Measurements from ENCODE around the gene ITK. TPM values are rescaled to one million over a fixed set of nuclear protein-coding genes. Genes with fewer than 3 reads are reported as not detected.
A peak's percentile ranks its signal among the peaks of the same experiment; 100 is the strongest.

ITK gene
- total and polyA plus RNA-seq, 4 donors: 0.06 to 0.51 (median 0.45) TPM

DNA sequence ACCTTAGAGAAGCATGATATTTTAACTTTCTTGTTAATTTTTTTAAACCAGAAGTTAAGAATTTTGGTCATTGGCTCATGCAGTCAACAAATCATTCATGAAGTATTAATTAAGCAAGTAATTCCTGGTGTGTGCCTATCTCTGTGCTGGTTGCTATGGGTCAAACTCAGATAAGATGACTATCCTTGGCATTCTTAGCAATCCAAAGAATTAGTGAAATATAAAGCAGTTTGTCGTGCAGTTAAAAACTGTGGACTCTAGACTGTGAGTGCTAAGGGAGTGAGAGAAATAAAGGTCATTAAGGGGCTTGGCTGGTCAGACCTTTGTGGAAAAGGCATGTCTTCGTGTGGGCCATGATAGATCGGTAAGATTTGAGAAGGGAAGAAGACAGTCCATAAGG is 90.1 kb downstream of the ITK start:
- Histone ChIP-seq H3K36me3 (ENCODE audit: control insufficient read depth, insufficient read depth, low read length) (no peaks in the 10 kb centered on the region), H3K4me1 (ENCODE audit: control insufficient read depth, insufficient read depth, low read length) (peaks cover 31% of the 10 kb centered on the region), H3K9me3 (ENCODE audit: control insufficient read depth, insufficient read depth, low read length) (no peaks in the 10 kb centered on the region), H3K27me3 (ENCODE audit: control insufficient read depth, insufficient read depth, low read length) (no peaks in the 10 kb centered on the region), H3K27ac (ENCODE audit: low read depth, low read length) (no peak overlapping the region), H3K4me3 (ENCODE audit: low read depth, low read length) (no peak overlapping the region)
- 98% methylated on average over 3 of the region's 3 CpGs for WGBS (ENCODE audit: insufficient coverage)
- no peak for DNase-seq (ENCODE audit: low read depth in 4 of 6, low spot score in 6 of 6)

DNA sequence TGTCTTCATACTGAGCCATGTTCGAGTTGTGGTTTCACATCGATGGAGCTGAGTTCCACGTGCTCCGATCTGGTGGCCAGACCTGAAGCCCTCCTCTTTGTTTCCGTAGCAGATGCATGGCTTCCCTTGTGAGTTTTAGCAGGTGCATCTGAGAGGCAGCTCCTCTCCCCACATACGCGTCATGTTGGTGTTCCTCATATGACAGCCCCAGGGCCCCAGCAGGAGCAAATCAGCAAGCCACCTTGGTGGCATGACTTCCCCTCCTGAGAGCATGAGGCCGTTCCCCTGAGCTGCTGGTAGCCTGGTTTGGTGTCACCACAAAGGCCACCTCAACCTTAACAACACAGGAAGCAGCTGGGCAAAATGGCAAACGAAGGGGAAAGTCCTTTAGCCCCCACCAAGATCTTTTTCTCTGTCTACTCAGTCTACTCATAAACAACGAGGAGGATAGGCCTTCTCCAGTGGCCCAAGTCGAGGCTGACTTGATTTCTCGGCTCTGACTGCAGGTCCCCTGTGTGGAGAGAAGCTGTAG is 91.2 kb downstream of the ITK start:
- H3K27me3 ChIP-seq (ENCODE audit: control insufficient read depth, insufficient read depth, low read length): no peaks in the 10 kb centered on the region
- H3K4me3 ChIP-seq (ENCODE audit: low read depth, low read length): no peak overlapping the region
- H3K9me3 ChIP-seq (ENCODE audit: control insufficient read depth, insufficient read depth, low read length): no peaks in the 10 kb centered on the region
- no peak for DNase-seq (ENCODE audit: low read depth in 4 of 6, low spot score in 6 of 6)
- no peak overlapping the region for H3K27ac ChIP-seq (ENCODE audit: low read depth, low read length)
- 87% methylated on average over 11 of the region's 12 CpGs for WGBS (ENCODE audit: insufficient coverage)
- H3K4me1 ChIP-seq (ENCODE audit: control insufficient read depth, insufficient read depth, low read length): peaks cover 27% of the 10 kb centered on the region
- no peaks in the 10 kb centered on the region for H3K36me3 ChIP-seq (ENCODE audit: control insufficient read depth, insufficient read depth, low read length)

DNA sequence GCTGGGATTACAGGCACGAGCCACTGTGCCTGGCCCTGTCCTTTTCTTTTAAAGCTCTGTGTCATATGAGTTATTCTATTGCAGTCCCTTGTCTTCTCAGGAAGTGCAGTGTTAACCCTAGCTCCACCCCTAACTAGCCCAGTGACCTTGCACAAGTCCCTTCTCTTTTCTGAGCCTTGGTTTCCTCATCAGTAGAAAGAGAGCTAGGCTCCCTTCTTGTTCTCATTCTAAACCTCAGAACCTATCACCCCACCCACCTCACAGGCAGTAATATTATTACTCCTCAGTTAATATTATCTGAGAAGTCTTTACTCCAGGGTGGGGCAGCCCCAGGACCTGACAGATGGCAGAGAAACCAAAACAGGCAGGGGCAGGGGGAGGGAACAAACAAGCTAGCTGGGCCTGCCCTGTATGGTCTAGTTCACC is 92.5 kb downstream of the ITK start:
- Histone ChIP-seq H3K9me3 (ENCODE audit: control insufficient read depth, insufficient read depth, low read length) (no peaks in the 10 kb centered on the region), H3K4me3 (ENCODE audit: low read depth, low read length) (no peak overlapping the region), H3K4me1 (ENCODE audit: control insufficient read depth, insufficient read depth, low read length) (peaks cover 14% of the 10 kb centered on the region), H3K36me3 (ENCODE audit: control insufficient read depth, insufficient read depth, low read length) (no peaks in the 10 kb centered on the region), H3K27me3 (ENCODE audit: control insufficient read depth, insufficient read depth, low read length) (no peaks in the 10 kb centered on the region), H3K27ac (ENCODE audit: low read depth, low read length) (no peak overlapping the region)
- WGBS (ENCODE audit: insufficient coverage): 71% methylated on average over 1 of the region's 1 CpG
- DNase-seq (ENCODE audit: low read depth in 4 of 6, low spot score in 6 of 6): no peak

DNA sequence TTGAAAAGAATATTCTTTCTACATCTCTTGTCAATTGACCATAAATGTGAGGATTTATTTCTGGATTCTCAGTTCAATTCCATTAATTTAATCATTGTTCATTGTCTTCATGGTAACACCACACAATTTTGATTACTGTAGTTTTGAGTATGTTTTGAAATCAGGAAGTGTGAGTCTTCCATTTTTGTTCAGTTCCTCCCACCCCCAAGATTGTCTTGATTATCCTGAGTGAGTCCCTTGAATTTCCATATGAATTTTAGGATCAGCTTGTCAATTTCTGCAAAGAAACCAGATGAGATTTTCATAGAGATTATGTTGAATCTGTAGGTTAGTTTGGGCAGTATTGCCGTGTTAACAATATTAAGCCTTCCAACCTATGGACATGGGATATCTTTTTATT is 94.8 kb downstream of the ITK start:
- Histone ChIP-seq H3K4me1 (ENCODE audit: control insufficient read depth, insufficient read depth, low read length) (peaks cover 4% of the 10 kb centered on the region), H3K27ac (ENCODE audit: low read depth, low read length) (no peak overlapping the region), H3K27me3 (ENCODE audit: control insufficient read depth, insufficient read depth, low read length) (no peaks in the 10 kb centered on the region), H3K36me3 (ENCODE audit: control insufficient read depth, insufficient read depth, low read length) (no peaks in the 10 kb centered on the region), H3K4me3 (ENCODE audit: low read depth, low read length) (no peak overlapping the region), H3K9me3 (ENCODE audit: control insufficient read depth, insufficient read depth, low read length) (no peaks in the 10 kb centered on the region)
- DNase-seq (ENCODE audit: low read depth in 4 of 6, low spot score in 6 of 6): no peak
- no CpG with 5 or more reads among the region's 1 CpG for WGBS (ENCODE audit: insufficient coverage)

DNA sequence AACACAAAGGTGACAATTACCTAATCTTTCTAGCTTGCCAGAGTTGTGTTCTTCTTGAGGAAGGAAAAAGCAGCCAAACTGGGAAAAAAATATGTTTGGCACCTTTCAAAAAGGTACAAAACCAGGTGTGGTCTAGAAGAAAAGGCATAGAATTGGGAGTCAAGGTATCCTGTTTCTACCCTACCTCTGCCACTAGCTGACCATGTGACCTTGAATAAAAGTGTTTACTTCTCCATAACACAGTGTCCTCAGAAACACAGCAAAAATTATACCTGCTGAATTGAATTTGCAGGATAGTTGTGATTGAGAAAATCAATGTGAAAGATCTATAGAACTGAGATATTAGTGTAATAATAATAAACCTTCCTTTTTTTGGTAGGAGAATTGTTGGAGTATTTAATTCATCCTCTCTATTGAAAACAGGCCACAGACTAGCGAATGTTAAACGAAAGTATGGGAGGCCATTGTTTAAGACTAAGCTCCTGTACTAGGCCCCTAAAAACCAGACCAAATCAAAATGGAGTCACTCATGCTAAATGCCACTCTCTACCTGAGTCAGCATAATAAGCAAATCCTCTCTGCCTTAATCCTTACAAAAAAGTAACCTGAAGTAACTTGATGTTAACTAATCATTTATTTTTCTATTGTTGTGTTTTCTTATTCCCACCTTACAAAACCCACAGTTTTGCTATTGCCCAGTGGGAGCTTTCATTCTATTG is 97.8 kb downstream of the ITK start:
- Histone ChIP-seq H3K27ac (ENCODE audit: low read depth, low read length) (no peak overlapping the region), H3K4me3 (ENCODE audit: low read depth, low read length) (no peak overlapping the region), H3K27me3 (ENCODE audit: control insufficient read depth, insufficient read depth, low read length) (no peaks in the 10 kb centered on the region), H3K4me1 (ENCODE audit: control insufficient read depth, insufficient read depth, low read length) (no peaks in the 10 kb centered on the region), H3K36me3 (ENCODE audit: control insufficient read depth, insufficient read depth, low read length) (no peaks in the 10 kb centered on the region), H3K9me3 (ENCODE audit: control insufficient read depth, insufficient read depth, low read length) (no peaks in the 10 kb centered on the region)
- WGBS (ENCODE audit: insufficient coverage): no CpG with 5 or more reads among the region's 2 CpGs
- no peak for DNase-seq (ENCODE audit: low read depth in 4 of 6, low spot score in 6 of 6)

DNA sequence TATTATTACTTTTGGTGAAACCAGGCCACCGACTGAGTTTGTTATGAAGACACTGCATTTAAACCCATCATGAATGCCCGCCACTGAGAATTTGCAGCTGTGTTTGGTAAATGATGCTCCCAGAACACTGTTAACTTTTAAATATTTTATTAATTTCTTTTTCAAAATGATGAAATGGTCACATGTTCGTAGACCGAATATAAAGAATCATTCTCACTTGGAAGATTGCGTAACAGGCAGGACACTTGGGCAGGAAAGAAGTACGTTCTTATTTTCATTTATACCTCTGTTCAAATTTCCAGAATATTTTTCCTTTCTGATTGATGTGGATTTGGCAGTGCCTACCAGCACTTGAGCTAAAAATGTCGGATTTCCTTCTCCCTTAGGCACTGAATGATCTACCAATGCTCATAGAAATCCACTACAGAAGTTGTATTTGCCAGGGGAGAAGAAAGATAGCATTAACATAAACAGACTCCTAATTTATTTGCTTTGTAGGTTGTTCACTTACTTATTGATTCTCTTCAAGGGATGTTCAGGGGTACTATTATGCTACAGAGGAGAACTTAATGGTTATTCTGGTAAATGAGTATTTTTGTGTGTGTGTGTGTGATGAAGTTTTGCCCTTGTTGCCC is 99.1 kb downstream of the ITK start:
- WGBS (ENCODE audit: insufficient coverage): no CpG with 5 or more reads among the region's 7 CpGs
- H3K4me3 ChIP-seq (ENCODE audit: low read depth, low read length): no peak overlapping the region
- H3K4me1 ChIP-seq (ENCODE audit: control insufficient read depth, insufficient read depth, low read length): no peaks in the 10 kb centered on the region
- H3K27me3 ChIP-seq (ENCODE audit: control insufficient read depth, insufficient read depth, low read length): no peaks in the 10 kb centered on the region
- no peaks in the 10 kb centered on the region for H3K9me3 ChIP-seq (ENCODE audit: control insufficient read depth, insufficient read depth, low read length)
- peak in 1 of 6 donors; percentile 60 for DNase-seq (ENCODE audit: low read depth in 4 of 6, low spot score in 6 of 6)
- H3K27ac ChIP-seq (ENCODE audit: low read depth, low read length): no peak overlapping the region
- H3K36me3 ChIP-seq (ENCODE audit: control insufficient read depth, insufficient read depth, low read length): no peaks in the 10 kb centered on the region

DNA sequence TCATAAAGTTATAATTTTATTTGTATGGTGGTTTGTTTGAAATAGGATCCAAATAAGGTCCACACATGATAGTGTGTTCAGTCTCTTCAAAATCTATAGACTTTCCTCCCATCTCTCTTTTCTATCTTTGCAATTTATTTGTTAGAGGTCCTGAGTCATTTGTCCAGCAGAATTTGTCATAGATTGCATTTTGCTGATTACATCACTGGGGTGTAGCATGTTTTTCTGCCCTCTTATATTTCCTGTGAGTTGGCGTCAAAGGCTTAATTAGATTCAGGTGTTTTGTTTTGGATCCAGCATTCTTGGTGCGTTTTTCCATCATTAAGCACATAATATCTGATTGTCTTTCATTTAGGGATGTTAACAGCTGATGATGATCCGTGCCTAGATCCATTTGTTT is 100.3 kb downstream of the ITK start:
- WGBS (ENCODE audit: insufficient coverage): no CpG with 5 or more reads among the region's 3 CpGs

DNA sequence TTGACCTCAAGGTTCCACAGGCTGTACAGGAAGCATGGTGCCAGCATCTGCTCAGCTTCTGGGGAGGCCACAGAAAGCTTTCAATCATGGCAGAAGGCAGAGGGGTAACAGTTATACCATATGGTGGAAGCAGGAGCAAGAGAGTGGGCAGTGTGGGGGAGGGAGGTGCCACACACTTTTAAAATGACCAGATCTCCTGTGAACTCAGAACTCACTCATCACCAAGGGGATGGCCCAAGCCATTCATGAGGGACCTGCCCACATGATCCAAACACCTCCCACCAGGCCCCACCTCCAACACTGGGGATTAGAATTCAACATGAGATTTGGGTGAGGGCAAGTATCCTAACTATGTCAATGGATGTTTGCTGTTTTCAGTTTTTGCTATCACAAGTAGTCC is 101.5 kb downstream of the ITK start:
- no peak for DNase-seq (ENCODE audit: low read depth in 4 of 6, low spot score in 6 of 6)
- Histone ChIP-seq H3K27ac (ENCODE audit: low read depth, low read length) (no peak overlapping the region), H3K4me1 (ENCODE audit: control insufficient read depth, insufficient read depth, low read length) (peaks cover 10% of the 10 kb centered on the region), H3K27me3 (ENCODE audit: control insufficient read depth, insufficient read depth, low read length) (no peaks in the 10 kb centered on the region), H3K9me3 (ENCODE audit: control insufficient read depth, insufficient read depth, low read length) (no peaks in the 10 kb centered on the region), H3K36me3 (ENCODE audit: control insufficient read depth, insufficient read depth, low read length) (peaks cover 11% of the 10 kb centered on the region), H3K4me3 (ENCODE audit: low read depth, low read length) (no peak overlapping the region)

More for the DNA sequence above, 100.3 kb downstream of the ITK start:
- Histone ChIP-seq H3K4me3 (ENCODE audit: low read depth, low read length) (no peak overlapping the region), H3K36me3 (ENCODE audit: control insufficient read depth, insufficient read depth, low read length) (peaks cover 5% of the 10 kb centered on the region), H3K9me3 (ENCODE audit: control insufficient read depth, insufficient read depth, low read length) (no peaks in the 10 kb centered on the region), H3K27ac (ENCODE audit: low read depth, low read length) (no peak overlapping the region), H3K4me1 (ENCODE audit: control insufficient read depth, insufficient read depth, low read length) (peaks cover 5% of the 10 kb centered on the region), H3K27me3 (ENCODE audit: control insufficient read depth, insufficient read depth, low read length) (no peaks in the 10 kb centered on the region)
- DNase-seq (ENCODE audit: low read depth in 4 of 6, low spot score in 6 of 6): no peak

DNA sequence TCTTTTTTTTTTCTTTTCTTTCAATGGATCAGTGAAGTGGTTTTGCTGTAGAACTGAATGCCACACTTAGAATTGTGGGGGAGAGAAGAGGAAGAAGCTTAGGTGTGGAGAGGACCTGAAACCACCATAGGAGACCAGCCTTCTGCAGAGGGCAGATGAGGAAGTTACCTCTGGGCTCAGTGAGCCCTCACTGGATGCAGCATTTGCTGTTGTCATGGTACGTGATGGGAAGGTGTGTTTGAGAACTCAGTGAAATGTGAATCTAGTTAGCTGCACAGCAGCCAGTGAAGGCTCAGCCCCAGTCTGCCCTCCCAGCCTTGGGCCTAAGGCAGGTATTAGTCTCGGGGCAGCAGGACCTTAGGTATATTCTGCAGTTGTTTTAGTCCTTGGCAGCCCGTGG is 102.8 kb downstream of the ITK start:
- H3K27ac ChIP-seq (ENCODE audit: low read depth, low read length): no peak overlapping the region
- WGBS (ENCODE audit: insufficient coverage): 72% methylated on average over 2 of the region's 3 CpGs

More for the DNA sequence above, 102.8 kb downstream of the ITK start:
- peaks cover 10% of the 10 kb centered on the region for H3K4me1 ChIP-seq (ENCODE audit: control insufficient read depth, insufficient read depth, low read length)
- H3K36me3 ChIP-seq (ENCODE audit: control insufficient read depth, insufficient read depth, low read length): peaks cover 23% of the 10 kb centered on the region
- H3K4me3 ChIP-seq (ENCODE audit: low read depth, low read length): no peak overlapping the region
- no peak for DNase-seq (ENCODE audit: low read depth in 4 of 6, low spot score in 6 of 6)
- H3K9me3 ChIP-seq (ENCODE audit: control insufficient read depth, insufficient read depth, low read length): no peaks in the 10 kb centered on the region
- no peaks in the 10 kb centered on the region for H3K27me3 ChIP-seq (ENCODE audit: control insufficient read depth, insufficient read depth, low read length)
